Activated T-cell treated with anti-CD3 and anti-CD28 coated beads for 48 hours (primary cell): ENCODE results near the gene DPH3.

Source experiments
- DNase-seq: peaks from one replicate; pipeline ENCODE4 v3.0.0-alpha.2; 2020; ENCODE audit warnings: low read depth

DPH3 gene

DNA sequence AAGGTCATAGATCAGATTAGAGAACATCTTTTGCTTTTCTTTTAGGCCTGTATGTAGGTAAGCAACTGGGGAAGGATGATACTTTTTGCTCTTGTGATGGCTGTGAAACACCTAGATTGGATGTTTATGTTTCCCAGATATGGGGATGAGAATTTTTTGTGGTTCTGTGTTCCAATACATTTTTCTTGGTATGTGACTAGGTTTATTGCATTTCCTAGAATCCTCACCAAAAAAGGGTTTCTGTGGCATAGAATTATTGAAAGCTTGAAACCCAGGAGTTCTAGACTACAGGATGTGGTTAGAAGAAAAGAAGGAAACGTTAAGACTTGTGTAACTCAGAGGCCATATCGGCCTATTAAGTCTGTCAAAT, 26.1 kb upstream of the DPH3 start:
- no peak for DNase-seq

DNA sequence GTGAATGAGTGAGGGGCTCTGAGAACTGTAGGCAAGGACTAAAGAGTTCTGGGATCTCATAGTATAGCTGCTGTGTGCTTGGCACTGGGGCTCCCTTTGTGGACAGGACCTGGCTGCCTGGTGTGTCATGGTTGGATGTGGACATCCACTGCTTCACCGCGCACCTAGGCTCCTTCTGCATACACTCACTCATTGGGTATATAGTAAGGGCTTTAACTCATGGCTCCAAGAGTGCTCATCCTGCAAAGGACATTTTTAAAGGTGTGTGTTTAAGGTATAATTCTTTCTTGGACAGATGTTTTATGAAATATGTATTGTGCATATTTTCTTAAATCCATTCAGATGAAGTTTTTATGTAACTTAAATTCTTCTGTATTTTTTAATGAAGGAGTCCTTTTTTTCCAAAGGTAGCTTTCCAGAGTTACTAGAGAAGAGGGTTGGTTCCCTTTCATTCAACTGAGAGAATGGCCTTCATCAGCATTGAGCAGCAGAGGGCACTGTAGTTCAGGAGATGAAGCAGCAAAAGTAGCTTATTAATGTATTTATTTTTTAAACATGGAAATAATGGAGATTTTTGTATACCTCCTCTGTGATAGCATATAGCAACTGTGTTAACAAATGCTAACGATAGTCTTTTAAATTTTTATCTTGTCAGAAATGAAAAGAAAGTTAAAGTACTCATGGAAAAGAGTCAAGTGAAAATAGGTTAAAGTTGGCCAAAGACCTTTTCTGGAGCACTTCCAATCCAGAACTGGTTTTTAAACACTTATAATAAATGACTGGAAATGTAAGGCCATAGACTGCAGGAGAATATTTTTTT, 25.5 kb upstream of the DPH3 start:
- DNase-seq, result no peak

DNA sequence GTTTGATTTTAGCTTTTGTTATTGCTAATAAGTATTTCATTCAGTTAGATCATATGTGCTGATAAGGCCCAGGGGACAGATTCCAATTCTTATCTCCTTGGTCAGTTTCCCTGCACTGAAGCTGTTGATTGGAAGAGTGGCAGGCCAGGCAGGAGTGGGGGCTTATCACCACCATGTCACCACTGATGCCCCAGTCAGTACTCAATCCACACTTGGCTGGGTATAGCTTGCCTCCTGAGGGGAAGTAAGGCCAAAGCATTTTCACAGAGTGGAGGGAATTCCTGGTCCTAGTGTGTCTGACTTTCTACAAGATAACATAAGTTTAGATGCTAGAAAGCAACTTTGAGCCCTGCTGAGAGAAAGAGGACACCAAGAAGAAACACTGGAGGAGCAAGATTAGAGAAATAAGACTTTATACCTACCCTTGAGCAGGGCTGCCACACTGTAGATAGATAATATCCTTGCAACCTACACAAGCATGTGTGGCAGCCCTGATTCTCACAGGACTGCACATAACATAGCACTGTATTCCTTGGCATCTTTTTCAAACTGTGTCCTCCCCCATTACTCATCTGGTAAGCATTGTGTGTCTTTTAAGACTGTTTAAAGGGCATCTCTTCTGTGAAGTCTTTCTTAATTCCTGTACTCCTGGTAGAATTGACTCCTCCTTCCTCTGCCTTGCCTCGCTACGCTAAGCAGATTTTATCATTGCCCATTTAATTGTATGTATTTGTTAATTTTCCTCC, 24.6 kb upstream of the DPH3 start:
- no peak for DNase-seq

DNA sequence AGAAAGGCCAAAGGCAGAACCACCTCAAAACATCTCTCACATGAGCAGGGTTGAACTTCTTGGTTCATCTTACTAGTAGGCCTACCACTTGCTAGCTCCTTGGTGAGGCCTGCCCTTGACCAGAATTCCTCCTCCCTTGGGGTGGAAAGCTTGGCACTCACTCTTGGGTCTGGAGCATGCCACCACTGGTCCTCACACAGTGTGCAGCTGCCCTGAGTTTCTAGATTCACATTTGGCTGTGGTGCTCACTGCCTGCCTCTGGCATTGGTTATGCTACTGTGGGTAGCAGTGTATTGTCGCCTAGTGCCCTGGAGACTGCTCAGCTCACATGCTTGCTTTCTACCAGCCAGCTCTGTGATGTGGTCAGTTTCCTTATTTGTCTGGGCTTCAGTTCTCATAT, 23.9 kb upstream of the DPH3 start:
- DNase-seq, result no peak

DNA sequence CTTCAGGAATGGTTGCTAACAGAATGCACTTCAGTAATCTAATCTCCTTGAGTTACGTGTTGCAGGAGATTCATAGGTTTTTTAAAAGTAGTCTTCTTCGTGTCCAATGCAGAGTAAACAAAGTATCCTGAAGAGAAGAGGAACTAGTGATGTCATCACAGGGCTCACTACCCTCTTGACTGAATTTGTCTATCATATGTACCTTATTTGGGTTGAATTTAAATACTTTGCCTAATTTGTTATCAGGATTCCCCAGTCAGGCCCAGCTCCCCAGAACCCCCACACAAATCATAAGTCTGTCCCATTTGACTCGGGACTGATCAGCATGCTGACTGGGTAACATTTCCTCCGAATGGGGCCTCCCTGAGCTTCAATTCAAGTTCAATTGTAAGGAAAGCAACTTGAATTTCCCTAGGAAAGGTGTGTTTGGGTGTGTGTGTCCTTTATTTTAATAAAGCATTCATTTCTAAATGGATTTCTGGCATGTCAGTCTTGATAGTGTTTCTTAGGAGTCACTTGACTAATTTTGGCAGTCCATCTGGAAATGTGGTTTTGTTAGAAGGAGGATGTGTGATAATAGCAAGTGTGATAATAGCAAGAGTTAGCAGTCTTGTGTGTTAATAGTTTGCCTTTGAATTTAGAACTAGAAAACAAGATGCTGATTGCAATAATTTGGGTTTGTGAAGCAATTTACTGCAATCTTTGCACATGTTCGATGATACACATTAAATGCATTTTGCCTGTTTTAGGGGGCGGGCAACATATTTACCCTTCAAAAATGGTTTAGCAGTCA, 22.2 kb upstream of the DPH3 start:
- no peak for DNase-seq

DNA sequence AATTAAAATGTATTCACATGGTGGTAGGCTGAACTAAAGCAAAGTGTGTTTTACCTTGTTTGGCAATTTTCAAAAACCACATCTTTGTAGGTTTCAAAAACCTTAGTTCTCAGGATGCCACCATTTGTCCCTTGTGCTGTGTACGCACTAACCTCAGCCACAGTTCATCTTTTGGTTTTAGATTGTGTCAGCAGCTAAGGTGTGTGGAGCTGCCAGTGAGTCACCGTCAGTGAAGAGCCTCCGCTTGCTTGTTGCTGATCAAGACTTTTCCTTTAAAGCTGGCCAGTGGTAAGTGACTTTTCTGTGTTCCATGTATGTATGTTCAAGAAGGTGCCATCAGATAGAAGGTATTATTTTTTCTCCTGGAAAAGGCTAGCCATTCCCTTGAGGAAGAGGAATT, 21.4 kb upstream of the DPH3 start:
- DNase-seq, result peak; percentile 53

DNA sequence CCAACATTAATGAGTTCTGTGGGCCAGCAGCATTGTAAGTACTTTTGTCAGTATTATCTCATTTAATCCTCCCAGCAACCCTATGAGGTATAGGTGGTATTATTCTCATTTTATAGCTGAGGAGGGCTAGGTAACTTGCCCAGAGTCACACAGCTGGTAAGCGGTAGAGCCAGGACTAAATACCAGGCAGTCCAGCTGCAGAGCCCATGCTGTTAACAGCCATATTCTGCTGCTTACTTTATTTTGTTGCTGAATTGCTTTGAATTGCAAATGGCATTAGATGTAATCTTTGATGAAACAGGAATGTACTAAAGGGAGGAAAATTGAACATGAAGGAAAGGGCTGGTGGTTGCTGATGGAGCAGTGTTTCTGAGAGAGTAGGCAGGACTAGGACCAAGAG, 19.9 kb upstream of the DPH3 start:
- DNase-seq, result no peak

DNA sequence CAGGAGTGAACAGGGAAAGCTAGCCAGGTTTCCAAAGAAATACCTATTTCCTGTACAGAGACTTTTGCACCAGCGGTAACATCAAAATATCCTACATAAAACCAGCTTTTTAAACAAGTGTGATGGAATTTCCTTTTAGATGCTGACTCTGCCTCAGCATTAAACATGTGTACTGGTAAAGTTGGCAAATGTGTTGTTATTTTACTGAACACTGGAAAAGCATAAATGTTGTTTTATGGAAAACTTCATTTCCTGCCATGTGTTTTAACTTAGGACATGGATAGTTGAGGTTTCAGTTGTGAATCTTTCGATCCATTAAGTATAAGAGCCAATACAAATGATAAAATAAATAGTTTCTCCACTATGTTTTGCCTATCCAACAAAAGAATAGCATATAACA, 15.9 kb upstream of the DPH3 start:
- DNase-seq, result no peak

DNA sequence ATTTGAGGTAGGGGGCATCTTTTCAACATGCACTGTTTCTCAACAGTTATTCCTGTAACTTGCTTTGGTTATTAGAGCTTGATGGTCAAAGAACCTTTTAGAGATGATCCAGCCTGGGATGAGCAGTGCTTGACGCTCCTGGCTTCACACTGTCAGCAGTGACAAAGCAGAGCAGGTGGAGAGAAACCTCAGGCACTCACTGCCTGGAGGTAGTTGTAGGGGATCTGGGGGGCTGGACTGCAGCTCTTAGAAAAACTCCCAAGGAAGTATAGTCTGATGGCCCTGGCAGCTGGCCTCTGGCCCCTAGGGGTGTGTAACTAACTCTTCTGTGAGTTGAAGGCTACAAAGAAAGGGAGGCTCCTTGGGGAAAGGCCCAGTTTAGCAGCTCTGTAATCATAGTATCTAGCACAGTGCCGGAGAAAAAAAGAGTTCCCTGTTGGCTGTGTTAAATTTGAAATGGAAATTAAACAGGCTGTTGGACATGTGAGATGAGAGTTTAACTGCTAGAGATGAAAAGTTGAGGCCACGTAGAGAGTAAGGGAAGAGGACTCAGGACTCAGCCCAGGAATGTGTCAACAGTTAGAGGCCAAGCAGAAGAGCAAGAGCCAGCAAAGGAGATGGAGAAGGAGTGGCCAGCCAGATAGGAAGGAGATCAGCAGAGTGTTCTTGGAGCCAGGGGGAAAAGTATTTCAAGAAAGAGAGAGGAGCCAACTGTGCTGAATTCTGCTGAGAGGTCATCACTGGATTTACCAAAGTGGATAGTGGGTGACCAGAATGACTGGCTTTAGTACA, 14.5 kb upstream of the DPH3 start:
- DNase-seq, result no peak

DNA sequence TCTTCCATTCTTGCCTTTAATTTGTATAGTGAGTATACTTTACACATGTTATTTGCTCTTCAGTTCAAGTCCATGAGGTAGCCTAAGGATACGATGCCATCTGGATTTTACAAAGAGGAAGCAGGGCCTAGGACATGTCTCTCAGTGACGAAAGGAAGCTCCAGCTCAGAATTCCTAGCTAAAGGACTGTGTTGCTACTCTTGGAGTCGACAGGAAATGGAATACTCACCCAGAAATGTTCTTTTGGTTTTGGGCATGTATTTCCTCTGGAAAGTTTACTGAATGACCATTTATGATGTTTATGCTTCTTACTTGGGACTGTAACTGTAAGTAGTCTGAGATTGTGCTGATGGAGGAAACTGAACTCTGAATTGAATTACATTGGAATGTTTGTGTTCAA, 12.7 kb upstream of the DPH3 start:
- DNase-seq, result no peak

DNA sequence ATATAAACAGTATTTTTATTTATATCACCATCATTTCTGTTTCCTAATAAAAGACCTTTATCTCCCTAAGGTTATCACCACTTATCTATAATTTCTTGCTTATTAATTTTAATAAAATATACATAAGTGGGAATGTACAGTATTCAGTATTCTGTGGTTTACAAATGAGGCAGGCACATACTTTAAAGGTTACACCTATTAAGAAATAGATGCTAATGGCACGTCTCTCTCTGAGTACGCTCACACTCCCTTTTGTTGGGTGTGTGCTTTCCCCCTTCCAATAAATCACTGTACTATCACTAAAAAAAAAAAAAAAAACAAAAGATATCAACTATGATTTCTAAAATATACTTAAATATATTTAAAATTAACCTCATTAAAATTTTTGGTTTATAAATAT, 9.1 kb upstream of the DPH3 start:
- DNase-seq, result no peak

DNA sequence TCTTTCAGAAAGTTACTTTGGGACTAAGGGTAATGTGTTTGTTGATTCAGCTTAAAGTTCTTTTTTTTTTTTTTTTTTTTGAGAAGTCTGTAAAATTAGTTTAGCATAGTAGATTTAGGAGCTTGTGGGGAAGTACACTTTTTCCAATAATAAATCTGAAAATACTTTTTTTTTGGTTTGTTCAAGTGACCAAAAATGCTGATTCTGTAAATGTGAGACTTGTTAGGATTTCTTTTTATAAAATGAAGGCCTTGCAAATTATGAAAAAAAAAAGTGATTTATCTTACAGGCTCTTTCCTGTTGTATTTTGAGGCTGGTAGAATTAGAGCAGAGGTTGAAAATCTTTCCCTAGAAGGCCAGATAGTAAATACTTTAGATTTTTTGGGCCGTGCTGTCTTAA, 7.8 kb upstream of the DPH3 start:
- DNase-seq, result no peak

DNA sequence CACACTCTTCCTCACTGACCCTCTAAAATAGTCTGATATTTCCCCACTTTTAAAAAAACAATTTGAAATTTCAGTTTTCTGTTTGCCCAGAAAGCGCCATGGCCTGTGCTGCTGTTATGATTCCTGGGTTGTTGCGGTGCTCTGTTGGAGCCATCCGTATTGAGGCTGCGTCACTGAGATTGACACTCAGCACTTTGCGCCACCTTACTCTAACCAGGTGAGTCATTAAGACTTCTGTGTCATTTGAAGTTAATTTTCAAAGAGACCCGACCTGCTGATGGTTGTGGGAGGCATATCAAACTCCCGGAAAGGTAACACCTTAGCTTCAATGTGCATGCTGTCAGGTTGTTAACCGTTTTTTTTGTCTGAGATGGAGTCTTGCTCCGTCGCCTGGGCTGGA, 6.1 kb upstream of the DPH3 start:
- no peak for DNase-seq

DNA sequence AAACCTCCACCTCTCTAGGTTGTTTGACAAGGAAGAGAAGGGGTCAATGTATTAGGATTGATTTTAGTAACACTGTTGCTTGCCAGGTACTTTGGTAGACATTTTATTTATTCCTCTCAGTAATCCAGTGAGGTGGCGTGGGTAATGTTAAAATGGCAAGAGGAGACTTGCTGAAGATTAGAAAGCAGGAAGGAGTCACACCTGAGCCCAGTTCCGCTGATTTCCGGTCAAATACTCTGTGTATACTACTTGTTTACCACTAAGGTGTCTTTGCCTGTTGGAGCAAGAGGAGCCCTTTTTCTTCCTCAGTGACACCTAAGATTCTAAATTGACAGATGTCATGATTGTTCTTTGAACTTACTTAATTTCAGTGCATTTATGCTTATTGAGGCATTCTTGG, 2.0 kb upstream of the DPH3 start:
- DNase-seq, result no peak

DNA sequence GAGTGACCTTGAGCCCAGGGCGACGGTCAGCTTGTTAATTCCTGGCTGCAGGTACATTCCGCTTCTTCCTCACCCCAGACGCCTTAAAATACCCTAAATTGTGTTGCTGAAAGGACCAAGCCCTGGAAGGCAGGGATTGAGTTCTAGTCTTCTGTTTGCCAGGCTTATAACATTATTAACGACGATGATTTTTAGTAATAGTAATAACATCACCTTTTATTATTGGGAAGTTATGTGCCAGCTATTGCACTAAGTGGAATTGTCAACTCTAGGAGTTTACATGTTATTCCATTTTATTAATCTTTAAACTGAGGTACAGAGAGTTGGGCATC, 678 bp upstream of the DPH3 start:
- no peak for DNase-seq

DNA sequence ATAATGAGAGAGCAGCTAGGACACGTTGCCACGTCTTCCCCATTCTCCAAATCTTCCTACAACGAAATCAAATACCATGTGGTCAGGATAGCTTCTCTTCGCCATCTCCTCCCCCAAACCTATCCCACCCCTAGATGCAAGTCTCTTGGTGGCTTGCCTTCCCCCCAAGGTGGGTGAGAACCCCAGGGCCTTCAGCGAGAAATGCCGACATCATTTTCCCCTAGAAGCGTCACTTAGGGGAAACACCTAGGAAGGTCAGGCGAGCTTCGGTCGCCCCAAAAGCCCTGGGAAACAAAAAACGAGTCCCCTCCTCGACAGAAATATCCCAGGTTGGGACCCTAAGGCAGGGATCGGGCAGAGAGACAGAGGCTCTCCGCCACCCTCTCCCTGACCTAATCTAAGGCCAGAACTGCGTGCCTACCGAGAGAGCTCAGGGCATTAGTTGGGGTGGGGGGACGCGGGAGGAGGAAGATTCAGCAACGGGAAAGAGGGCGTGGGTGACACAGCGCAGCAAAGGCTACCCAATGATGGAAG, 502 bp downstream of the DPH3 start:
- DNase-seq, result no peak

DNA sequence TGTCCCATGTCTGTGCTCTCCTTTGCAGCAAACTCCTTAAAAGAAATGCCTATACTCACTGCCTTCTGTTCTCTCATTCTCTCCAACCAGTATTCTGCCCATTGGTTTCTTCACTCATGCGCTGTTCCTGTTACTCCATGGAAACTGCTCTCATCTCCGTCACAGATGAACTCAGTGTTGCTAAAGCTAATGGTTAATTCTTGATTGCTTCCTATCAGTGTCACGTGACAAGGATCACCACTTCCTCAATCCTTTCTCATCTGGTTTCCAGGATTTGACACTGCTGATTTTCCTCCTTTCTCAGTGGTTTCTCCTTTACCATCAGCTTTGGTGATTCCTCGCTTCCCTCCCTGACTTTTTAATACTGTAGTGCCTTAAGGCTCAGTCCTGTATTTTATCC, 2.6 kb downstream of the DPH3 start:
- DNase-seq, result no peak

DNA sequence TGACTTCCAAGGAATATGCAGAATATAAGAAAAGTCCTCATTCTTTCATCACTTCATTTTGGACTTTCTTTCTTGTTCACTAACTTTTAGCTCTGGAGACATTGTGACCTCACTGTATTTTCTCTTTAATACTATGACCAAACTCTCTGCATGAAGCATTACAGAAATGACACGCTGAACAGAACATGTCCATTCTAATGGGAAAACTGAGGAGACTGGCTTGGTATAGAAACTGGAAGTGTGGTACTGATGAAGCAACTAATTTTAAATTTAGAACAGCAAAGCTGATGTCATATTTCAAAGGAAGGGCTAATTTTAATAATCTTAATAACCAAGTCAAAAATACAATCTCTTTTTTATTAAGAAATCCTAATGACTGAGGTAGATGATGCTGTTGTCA, 4.7 kb downstream of the DPH3 start:
- DNase-seq, result no peak

DNA sequence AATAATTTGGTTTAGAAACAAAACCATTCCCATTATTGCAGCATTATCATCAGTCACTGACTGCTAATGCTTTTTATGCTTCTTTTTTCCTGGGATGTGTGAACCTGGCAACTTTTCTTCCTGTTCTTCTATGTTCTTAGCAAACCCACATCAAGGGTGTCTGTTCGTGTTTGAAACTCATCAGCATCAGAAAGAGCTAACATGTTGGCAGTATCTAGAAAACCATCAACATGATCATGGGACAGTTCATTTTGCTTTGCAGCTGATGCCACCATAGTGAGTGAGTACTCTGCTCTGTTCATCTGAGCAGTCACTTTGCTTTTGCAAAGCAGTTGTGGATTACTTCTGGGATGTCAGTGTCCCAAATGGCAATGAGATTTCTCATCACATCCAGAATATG, 5.9 kb downstream of the DPH3 start:
- no peak for DNase-seq

DNA sequence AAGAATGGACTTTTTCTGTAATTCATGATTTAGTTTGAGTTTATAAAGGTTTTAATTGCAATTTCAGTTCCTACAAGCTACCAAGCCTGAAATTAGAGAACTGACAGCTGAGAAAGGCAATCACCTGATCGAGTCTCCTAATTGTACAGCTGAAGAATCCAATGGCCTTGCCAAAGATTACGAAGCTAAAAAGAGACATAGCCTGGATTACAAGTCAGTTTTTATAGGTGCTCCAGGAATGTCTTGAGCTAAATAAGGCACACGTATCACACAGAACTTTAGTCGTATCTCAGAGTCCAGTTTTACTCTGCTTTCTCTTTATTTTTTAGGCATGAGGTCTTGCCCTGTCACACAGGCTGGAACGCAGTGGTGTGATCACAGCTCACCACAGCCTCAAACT, 6.6 kb downstream of the DPH3 start:
- DNase-seq, result no peak

DNA sequence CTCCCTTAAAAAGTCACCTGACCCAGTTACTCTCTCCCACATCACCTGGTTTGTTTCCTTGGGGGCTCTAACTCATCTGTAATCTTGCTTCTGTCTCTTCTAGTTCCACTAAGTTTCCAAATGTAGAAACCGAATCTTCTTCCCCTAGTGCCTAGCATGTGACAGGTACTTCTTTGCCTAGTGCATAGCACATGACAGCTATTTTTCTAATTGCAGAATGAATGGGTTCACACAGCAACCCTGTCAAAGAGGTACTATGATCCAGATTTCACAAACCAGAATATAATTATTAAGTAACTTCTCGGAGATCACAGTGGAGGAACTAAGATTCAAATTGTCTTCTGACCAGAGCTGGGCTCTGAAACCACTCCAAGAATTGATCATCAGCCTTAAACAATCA, 7.4 kb downstream of the DPH3 start:
- no peak for DNase-seq

DNA sequence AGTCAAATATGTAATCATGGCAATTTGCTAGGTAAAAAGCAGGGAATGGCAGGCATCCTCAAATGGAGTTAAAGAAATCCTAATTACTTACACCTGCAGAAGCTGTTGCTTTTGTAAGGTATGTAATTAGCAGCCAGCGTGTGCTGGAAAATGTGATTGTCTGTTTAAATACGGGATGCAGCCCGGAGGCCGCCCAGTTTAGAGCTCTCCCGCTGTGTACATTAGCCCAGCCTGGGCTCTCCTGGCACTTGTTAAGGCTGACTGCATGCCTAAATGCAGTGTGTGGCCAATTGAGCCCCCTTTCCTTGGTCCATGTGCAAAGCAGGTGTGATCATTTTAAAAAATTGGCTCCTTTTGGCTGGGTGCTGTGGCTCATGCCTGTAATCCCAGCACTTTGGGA, 9.0 kb downstream of the DPH3 start:
- DNase-seq, result no peak
